ENCODE results near the gene ENPEP.
"Not testable (repeated sequence)": the region's sequence is repeated elsewhere in the genome, so short reads cannot be mapped to it uniquely, and the experiment has no call there.

Gene ENPEP

GRCh38 chr4:110516106-110516922, 40.4 kb downstream of the ENPEP start:
- peak; percentile 39 to 58 (median 47) for DNase-seq (ENCODE audit: low read depth in 4 of 4, low spot score in 1 of 4)

- no peak for DNase-seq (ENCODE audit: low read depth in 4 of 4, low spot score in 1 of 4)
Measured at GRCh38 chr4:110518889-110519490, 43.0 kb downstream of the ENPEP start.

- DNase-seq (ENCODE audit: low read depth in 4 of 4, low spot score in 1 of 4): no peak
Measured at GRCh38 chr4:110520886-110521285, 44.9 kb downstream of the ENPEP start.

GRCh38 chr4:110526589-110526988, 50.6 kb downstream of the ENPEP start:
- DNase-seq (ENCODE audit: low read depth in 4 of 4, low spot score in 1 of 4): no peak

GRCh38 chr4:110527156-110527555, 51.2 kb downstream of the ENPEP start:
- no peak for DNase-seq (ENCODE audit: low read depth in 4 of 4, low spot score in 1 of 4)

GRCh38 chr4:110532901-110533589, 57.1 kb downstream of the ENPEP start:
- DNase-seq (ENCODE audit: low read depth in 4 of 4, low spot score in 1 of 4): no peak

GRCh38 chr4:110533590-110533910, 57.6 kb downstream of the ENPEP start:
- no peak for DNase-seq (ENCODE audit: low read depth in 4 of 4, low spot score in 1 of 4)

GRCh38 chr4:110533940-110534339, 58.0 kb downstream of the ENPEP start:
- DNase-seq (ENCODE audit: low read depth in 4 of 4, low spot score in 1 of 4): no peak

GRCh38 chr4:110540581-110540980, 64.6 kb downstream of the ENPEP start:
- DNase-seq (ENCODE audit: low read depth in 4 of 4, low spot score in 1 of 4): no peak

GRCh38 chr4:110540982-110541451, 65.1 kb downstream of the ENPEP start:
- no peak for DNase-seq (ENCODE audit: low read depth in 4 of 4, low spot score in 1 of 4)

GRCh38 chr4:110543577-110543976, 67.6 kb downstream of the ENPEP start:
- DNase-seq (ENCODE audit: low read depth in 4 of 4, low spot score in 1 of 4): no peak

GRCh38 chr4:110544594-110544993, 68.6 kb downstream of the ENPEP start:
- no peak for DNase-seq (ENCODE audit: low read depth in 4 of 4, low spot score in 1 of 4)

GRCh38 chr4:110550260-110550659, 74.3 kb downstream of the ENPEP start:
- no peak for DNase-seq (ENCODE audit: low read depth in 4 of 4, low spot score in 1 of 4)

GRCh38 chr4:110553197-110553596, 77.2 kb downstream of the ENPEP start:
- DNase-seq (ENCODE audit: low read depth in 4 of 4, low spot score in 1 of 4): no peak

GRCh38 chr4:110567214-110567613, 91.3 kb downstream of the ENPEP start:
- DNase-seq (ENCODE audit: low read depth in 4 of 4, low spot score in 1 of 4): no peak

- not testable (repeated sequence) for DNase-seq (ENCODE audit: low read depth in 4 of 4, low spot score in 1 of 4)
Measured at GRCh38 chr4:110576696-110577095, 100.7 kb downstream of the ENPEP start.

GRCh38 chr4:110586131-110586850, 110.3 kb downstream of the ENPEP start:
- DNase-seq (ENCODE audit: low read depth in 4 of 4, low spot score in 1 of 4): no peak

- no peak for DNase-seq (ENCODE audit: low read depth in 4 of 4, low spot score in 1 of 4)
Measured at GRCh38 chr4:110587666-110588285, 111.8 kb downstream of the ENPEP start.

- DNase-seq (ENCODE audit: low read depth in 4 of 4, low spot score in 1 of 4): no peak
Measured at GRCh38 chr4:110589297-110589696, 113.3 kb downstream of the ENPEP start.

- no peak for DNase-seq (ENCODE audit: low read depth in 4 of 4, low spot score in 1 of 4)
Measured at GRCh38 chr4:110595583-110595982, 119.6 kb downstream of the ENPEP start.

- no peak for DNase-seq (ENCODE audit: low read depth in 4 of 4, low spot score in 1 of 4)
Measured at GRCh38 chr4:110596431-110596830, 120.5 kb downstream of the ENPEP start.
